Jurkat, Clone E6-1 (cell line): Measurements from ENCODE around the gene CA6.
"Not testable (repeated sequence)": the region's sequence is repeated elsewhere in the genome, so short reads cannot be mapped to it uniquely, and the experiment has no call there.

ENCODE experiments used
- DNase-seq: peaks from one replicate; pipeline ENCODE4 v3.0.0-alpha.2; 2011; ENCODE audit warnings: low read depth, low spot score
- H3K4me3 ChIP-seq: 2 replicates; pipeline ENCODE4 v1.5.1; 2011; ENCODE audit warnings: mild to moderate bottlenecking, low read length, control low read depth, moderate library complexity

Gene CA6

GRCh38 chr1:8992936-8993687 is 47.4 kb downstream of the CA6 start:
- DNase-seq = no peak
- no peak overlapping the region for H3K4me3 ChIP-seq

GRCh38 chr1:8993962-8994675 is 48.5 kb downstream of the CA6 start:
- not testable (repeated sequence) for H3K4me3 ChIP-seq, DNase-seq

DNA sequence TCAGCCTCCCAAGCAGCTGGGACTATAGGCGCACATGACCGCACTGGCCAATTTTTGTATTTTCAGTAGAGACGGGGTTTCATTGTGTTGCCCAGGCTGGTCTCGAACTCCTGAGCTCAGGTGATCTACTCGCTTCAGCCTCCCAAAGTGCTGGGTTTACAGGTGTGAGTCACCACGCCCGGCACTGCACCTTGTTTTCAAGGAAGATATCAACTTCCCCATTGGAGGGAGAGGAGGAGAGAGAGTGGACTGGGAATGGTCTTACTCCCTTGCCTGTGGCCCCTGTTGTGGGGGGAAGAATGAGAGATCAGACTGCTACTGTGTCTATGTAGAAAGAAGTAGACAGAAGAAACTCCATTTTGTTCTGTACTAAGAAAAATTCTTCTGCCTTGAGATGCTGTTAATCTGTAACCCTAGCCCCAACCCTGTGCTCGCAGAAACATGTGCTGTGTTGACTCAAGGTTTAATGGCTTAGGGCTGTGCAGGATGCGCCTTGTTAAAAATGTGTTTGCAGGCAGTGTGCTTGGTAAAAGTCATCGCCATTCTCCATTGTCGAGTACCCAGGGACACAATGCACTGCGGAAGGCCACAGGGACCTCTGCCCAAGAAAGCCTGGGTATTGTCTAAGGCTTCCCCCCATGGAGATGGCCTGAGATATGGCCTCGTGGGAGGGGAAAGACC is 56.0 kb downstream of the CA6 start:
- DNase-seq, H3K4me3 ChIP-seq: not testable (repeated sequence)

DNA sequence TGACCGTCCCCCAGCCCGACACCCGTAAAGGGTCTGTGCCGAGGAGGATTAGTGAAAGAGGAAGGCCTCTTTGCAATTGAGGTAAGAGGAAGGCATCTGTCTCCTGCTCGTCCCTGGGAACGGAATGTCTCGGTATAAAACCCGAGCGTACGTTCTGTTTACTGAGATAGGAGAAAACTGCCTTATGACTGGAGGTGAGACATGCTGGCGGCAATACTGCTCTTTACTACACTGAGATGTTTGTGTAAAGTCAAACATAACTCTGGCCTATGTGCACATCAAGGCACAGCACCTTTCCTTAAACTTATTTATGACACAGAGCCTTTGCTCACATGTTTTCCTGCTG is 56.5 kb downstream of the CA6 start:
- H3K4me3 ChIP-seq, DNase-seq: not testable (repeated sequence)

DNA sequence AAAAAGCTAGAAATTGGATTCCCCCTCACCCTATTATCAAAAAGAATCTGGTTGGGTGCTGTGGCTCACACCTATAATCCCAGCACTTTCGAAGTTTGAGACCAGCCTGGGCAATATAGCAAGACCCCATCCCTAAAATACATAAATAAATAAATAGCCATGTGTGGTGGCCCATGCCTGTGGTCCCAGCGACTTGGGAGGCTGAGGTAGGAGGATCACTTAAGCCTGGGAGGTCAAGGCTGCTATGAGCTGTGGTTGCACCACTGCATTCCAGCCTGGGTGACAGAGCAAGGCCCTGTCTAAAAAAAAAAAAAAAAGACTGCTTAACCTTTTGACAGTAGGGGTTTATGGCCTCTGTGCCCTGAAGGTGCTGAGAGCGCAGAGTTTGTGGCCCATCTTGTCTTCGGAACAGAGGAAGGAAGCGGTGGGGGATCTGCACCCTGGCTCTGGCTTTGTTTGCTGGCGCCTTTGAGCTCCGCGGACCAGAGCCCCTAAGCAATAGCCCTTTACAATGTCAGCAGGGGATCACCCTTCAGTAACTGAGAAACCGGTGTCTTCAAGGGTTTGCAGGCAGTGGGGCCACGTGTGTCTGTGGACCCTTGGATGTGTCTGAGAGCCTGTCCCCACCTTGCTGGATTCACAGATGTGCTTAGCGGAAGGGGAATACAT is 58.5 kb downstream of the CA6 start:
- H3K4me3 ChIP-seq = no peak overlapping the region
- no peak for DNase-seq

DNA sequence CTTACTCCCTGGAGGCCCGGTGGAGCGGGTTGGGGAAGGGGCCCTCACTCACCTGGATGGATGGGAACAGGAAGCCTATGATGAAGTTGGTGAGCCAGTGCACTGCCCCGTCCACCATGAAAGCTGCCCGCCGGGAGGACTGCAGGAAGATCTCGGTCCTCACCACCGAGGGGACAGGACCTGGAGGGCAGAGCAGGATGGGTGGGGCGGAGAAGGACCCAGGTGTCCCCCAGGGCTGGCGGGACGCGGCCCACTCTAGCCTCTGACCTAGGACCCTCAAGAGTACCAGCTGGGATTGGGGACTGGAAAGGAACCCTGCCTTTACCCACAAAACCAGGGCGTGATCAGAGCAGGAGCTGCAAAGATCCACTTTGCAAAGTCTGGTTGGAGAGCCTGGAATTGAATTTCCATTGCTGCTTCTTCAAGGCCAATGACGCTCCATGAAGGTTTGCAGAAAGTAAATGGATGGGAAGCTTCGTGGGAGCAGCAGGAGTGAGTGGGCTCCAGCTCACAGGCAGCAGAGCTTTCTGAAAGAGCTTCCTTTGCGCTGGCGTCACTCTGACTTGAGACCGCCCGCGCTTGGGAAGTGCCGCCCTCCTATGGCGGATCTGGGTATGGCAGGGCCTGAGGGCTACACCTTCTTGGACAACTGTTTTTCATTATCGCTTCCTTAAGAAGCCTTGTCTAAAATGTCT is 59.2 kb downstream of the CA6 start:
- peak; percentile 55 for DNase-seq
- H3K4me3 ChIP-seq = no peak overlapping the region

DNA sequence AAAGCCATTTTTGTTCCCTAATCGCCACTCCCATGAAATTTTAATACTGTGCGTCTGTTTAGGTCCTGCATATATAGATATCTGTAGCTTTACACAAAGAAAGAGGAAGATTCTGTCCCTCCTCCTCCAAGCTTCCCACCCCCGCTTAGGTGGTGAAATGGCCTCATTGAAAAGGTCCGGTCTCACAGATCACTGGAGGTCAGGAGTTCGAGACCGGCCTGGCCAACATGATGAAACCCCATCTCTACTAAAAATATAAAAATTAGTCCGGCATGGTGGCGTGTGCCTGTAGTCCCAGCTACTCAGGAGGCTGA is 59.7 kb downstream of the CA6 start:
- H3K4me3 ChIP-seq = no peak overlapping the region
- no peak for DNase-seq

DNA sequence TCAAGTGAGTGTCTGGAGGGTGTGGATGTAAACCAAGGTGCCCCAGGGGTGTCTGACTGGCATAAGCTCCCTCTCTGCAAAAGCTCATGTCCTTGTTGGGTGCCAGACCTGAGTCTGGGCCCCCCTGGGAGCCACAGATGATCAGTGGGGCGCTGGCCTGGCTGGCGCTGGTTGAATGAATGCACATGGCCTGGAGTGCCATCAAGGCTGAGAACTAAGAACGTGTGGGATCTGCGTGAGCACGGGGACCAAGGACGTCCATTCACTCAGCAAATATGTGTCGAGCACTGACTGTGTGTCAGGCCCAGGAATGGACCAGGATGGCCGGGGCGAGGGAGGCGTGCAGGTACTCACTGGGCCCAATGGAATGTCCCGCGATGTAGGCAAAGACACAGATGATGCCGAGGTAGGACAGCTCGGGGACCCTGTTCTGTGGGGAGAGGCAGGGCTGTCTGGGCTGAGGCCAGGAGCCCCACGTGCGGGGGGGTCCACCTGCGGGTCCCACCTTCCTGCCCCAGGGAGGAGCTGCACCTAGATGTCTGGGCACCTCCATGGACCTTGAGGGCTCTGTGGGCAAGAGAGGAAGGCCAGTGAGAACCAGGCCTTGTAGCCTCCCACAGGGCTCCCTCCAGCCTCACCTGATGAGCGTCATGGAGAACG is 61.4 kb downstream of the CA6 start:
- no peak for DNase-seq
- no peak overlapping the region for H3K4me3 ChIP-seq

GRCh38 chr1:9008236-9008635 is 62.6 kb downstream of the CA6 start:
- H3K4me3 ChIP-seq = no peak overlapping the region
- no peak for DNase-seq

DNA sequence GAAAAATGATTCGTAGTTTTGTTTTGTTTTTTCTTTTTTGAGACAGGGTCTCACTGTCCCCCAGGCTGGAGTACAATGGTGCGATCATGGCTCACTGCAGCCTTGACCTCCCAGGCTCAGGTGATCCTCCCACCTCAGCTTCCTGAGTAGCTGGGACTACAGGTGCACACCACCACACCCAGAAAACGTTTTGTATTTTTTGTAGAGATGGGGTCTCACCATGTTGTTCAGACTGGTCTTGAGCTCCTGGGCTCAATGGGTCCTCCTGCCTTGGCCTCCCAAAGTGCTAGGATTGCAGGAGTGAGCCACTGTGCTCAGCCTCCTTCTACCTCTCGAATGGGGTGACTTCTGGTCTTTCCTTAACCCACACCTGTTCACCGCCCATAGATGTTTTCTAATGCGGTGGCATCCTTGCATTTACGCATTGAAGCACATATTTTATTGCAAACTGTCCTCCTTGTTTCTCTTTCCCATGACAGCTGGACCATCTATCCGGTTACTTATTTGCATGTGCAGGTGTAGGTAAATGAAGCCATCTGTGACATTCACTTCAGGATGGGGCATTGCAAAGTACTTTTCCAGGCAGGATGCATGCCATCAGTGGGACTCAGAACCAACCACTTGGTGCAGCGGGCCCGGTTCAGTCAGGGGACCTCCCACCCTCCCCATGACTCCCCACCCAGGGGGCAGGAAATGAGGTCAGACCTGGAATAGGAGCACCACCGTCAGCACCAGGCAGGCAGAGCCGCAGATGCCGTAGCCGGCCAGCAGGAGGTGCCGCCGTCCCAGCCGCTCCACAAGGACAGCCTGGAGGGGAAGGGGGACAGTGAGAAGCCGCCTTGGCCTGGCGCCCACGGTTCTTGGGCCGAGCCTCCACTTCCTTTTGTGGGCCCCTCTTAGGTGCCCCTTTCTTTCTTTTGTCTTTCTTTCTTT is 64.0 kb downstream of the CA6 start:
- no peak overlapping the region for H3K4me3 ChIP-seq
- DNase-seq = peak; percentile 14

DNA sequence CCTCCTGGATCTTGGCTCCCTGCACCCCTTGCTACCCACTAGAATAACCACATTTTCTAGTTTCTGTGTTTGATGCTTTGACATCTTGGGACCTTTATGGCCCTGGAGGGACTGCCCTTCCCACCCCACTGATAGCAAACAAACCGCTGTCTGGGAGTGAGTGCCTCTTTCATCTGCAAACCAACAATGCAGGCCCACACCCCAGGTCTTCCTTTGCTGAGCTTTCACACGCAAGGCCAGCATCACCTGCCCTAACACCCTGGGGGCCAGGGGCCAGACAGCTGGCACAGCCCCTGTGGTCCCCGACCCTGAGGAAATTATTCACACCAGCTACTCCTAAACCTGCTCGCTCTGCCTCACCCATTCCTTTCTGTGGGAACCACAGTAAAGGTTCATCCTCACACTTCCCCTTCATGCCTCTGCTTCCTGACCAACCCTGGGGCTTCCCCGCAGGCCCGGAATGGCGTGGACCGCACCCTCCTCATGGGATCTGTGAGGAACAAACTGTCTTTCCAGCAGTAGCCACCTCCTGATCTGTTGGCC is 65.2 kb downstream of the CA6 start:
- H3K4me3 ChIP-seq = no peak overlapping the region
- no peak for DNase-seq

DNA sequence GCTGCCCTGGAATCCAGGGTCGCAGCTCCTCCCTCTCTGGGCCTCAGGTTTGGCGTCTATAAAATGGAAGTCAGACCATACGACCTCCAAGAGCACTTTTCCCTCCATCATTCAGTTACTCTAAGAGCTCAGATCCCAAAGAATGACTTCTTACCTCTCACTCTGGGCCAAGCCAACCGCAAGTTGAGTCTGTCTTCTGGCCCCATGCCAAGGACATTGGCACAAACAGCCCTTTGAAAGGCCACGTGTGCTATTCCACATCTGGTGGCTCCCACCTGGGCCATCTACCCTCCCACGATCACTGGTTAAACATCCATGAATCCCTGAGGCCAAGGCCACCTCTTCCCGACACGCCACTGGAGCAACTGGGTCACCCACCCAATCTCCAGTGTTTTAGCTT is 68.2 kb downstream of the CA6 start:
- no peak for DNase-seq

DNA sequence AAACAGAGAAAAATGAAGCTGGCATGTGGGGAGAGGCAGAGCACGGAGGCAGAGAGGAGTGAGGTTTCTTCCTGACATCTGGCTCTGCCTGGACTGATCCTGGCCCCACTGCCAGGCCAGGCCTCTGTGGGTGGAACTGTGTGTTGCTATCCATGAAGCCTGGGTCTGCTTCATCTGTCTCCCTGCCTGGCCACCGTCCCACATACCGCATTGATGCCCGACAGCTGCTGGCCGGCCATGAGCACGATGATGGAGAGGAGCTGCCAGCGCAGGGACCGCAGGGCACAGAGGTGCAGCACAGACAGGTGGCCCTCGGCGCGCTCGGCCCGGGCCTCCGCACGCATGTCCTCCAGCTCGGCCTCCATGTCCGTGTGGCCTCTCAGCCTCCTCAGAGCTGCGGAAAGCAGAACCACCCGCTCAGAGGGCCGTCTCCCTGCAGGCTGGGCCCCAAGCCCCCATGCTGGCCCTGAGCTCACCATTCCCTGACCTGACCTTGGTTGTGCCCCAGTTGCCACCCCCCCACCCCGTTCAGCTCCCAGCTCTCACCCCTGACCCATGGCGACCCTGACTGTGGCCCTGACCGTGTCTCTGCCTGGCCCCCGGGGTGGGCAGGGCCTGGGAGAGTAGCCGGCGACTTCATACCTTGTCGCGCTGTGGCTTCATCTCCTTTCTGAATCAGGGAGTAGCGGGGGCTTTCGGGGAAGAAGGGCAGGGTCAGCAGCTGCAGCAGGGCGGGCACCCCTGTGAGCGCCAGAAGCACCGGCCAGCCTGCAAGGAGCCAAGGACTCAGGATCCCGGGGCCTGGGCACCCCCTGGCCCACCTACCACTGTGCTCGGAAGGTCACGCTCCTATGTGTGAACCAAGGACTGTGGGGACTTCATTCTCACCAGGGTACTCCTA is 69.1 kb downstream of the CA6 start:
- H3K4me3 ChIP-seq = no peak overlapping the region
- no peak for DNase-seq

More for the DNA sequence above, 68.2 kb downstream of the CA6 start:
- no peak overlapping the region for H3K4me3 ChIP-seq

GRCh38 chr1:9016455-9016854 is 70.8 kb downstream of the CA6 start:
- no peak overlapping the region for H3K4me3 ChIP-seq

GRCh38 chr1:9018333-9018732 is 72.7 kb downstream of the CA6 start:
- H3K4me3 ChIP-seq = no peak overlapping the region
- no peak for DNase-seq

More at GRCh38 chr1:9016455-9016854, 70.8 kb downstream of the CA6 start:
- no peak for DNase-seq

GRCh38 chr1:9019896-9020295 is 74.2 kb downstream of the CA6 start:
- DNase-seq = no peak
- H3K4me3 ChIP-seq = no peak overlapping the region

DNA sequence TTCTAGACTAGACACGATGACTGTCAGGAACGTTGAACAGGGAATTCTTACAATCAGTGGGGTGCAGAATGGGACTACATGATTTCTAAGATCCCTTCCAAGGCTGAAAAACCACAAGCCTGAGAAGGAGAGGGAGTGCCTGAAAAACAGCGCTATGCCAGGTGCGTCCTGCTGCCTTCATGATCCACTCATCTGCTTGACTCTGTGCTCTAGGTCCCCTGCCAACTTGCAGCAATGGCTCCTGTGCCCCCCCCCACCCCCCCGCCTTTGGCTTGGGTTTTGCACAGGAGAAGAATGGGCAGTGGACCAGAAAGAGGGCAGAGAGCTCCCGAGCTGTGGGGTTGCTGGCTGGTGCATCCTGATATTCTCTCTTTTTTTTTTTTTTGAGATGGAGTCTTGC is 74.6 kb downstream of the CA6 start:
- H3K4me3 ChIP-seq = no peak overlapping the region
- DNase-seq = no peak
